ENCODE results near the gene CYP46A1. TPM values are rescaled to one million over a fixed set of nuclear protein-coding genes. Genes with fewer than 3 reads are reported as not detected.

The CYP46A1 gene
- total and polyA plus RNA-seq, 4 experiments from 2014 or later = 0.15 to 0.36 TPM; not detected in 2

GRCh38 chr14:99731547-99732435 is 47.7 kb downstream of the CYP46A1 start:
- CTCF ChIA-PET (ENCODE audit: partially characterized antibody) = interaction anchor here (1.4 to 1.5 kb wide), 2 partner anchors 23 to 44 kb away, joined by 3 to 5 read pairs; no protein-coding TSS in a partner anchor
- no peak overlapping the region for H3K27ac Mint-ChIP-seq
- Histone ChIP-seq H3K9me3 (ENCODE audit: control insufficient read depth in 1 of 2, low read length in 2 of 2) (no peaks in the 10 kb centered on the region), H3K27ac (ENCODE audit: low read depth, low read length) (no peak overlapping the region), H3K36me3 (ENCODE audit: insufficient read depth, low read length) (no peaks in the 10 kb centered on the region), H3K27me3 (ENCODE audit: insufficient read depth, low read length) (peaks cover 7% of the 10 kb centered on the region), H3K4me1 (ENCODE audit: insufficient read depth, low read length) (no peaks in the 10 kb centered on the region), H3K4me3 (ENCODE audit: low read length in 2 of 2) (no peak overlapping the region)
- no peak overlapping the region for H3K4me3 Mint-ChIP-seq
- no peaks in the 10 kb centered on the region for H3K36me3 Mint-ChIP-seq
- H3K27me3 Mint-ChIP-seq = peaks cover 24 to 34% of the 10 kb centered on the region in 2 donors
- H3K9me3 Mint-ChIP-seq = no peaks in the 10 kb centered on the region
- POLR2A ChIA-PET (ENCODE audit: partially characterized antibody) = no interaction called here
- intact Hi-C loops (cut with micrococcal nuclease) = loop anchor here (5.0 kb wide), 1 partner anchor 646 kb away; the partner anchor contains the start of gene WDR25
- DNase-seq = no peak
- H3K4me1 Mint-ChIP-seq = no peaks in the 10 kb centered on the region

- no peak overlapping the region for H3K27ac Mint-ChIP-seq
- H3K4me1 Mint-ChIP-seq = no peaks in the 10 kb centered on the region
- ChIA-PET CTCF (ENCODE audit: partially characterized antibody) (interaction anchor here (1.4 kb wide), 1 partner anchor 44 kb away, joined by 3 read pairs; no protein-coding TSS in a partner anchor), POLR2A (ENCODE audit: partially characterized antibody) (no interaction called here)
- no peak for DNase-seq
- H3K4me3 Mint-ChIP-seq = no peak overlapping the region
- peaks cover 12% of the 10 kb centered on the region for H3K27me3 ChIP-seq (ENCODE audit: insufficient read depth, low read length)
- no peaks in the 10 kb centered on the region for H3K36me3 ChIP-seq (ENCODE audit: insufficient read depth, low read length)
- H3K4me3 ChIP-seq (ENCODE audit: low read length in 2 of 2) = no peak overlapping the region
- H3K4me1 ChIP-seq (ENCODE audit: insufficient read depth, low read length) = no peaks in the 10 kb centered on the region
- no peaks in the 10 kb centered on the region for H3K9me3 ChIP-seq (ENCODE audit: control insufficient read depth in 1 of 2, low read length in 2 of 2)
- intact Hi-C loops (cut with micrococcal nuclease) = loop anchor here (5.0 kb wide), 1 partner anchor 645 kb away; the partner anchor contains the start of gene WDR25
- H3K27me3 Mint-ChIP-seq = peaks cover 29 to 36% of the 10 kb centered on the region in 2 donors
- H3K36me3 Mint-ChIP-seq = no peaks in the 10 kb centered on the region
- no peak overlapping the region for H3K27ac ChIP-seq (ENCODE audit: low read depth, low read length)
- no peaks in the 10 kb centered on the region for H3K9me3 Mint-ChIP-seq
Observed at GRCh38 chr14:99732436-99733210, 48.5 kb downstream of the CYP46A1 start.

- no peaks in the 10 kb centered on the region for H3K4me1 Mint-ChIP-seq
- ChIA-PET CTCF (ENCODE audit: partially characterized antibody) (interaction anchor here (1.0 kb wide), 1 partner anchor 153 kb away, joined by 3 read pairs; no protein-coding TSS in a partner anchor), POLR2A (ENCODE audit: partially characterized antibody) (no interaction called here)
- Histone ChIP-seq H3K36me3 (ENCODE audit: insufficient read depth, low read length) (no peaks in the 10 kb centered on the region), H3K4me1 (ENCODE audit: insufficient read depth, low read length) (no peaks in the 10 kb centered on the region), H3K27ac (ENCODE audit: low read depth, low read length) (no peak overlapping the region), H3K9me3 (ENCODE audit: control insufficient read depth in 1 of 2, low read length in 2 of 2) (no peaks in the 10 kb centered on the region), H3K27me3 (ENCODE audit: insufficient read depth, low read length) (peaks cover 15% of the 10 kb centered on the region), H3K4me3 (ENCODE audit: low read length in 2 of 2) (no peak overlapping the region)
- H3K36me3 Mint-ChIP-seq = no peaks in the 10 kb centered on the region
- DNase-seq = no peak
- no peaks in the 10 kb centered on the region for H3K9me3 Mint-ChIP-seq
- intact Hi-C loops (cut with micrococcal nuclease) = loop anchor here (5.0 kb wide), 1 partner anchor 644 kb away; the partner anchor contains the start of gene WDR25
- peaks cover 29 to 36% of the 10 kb centered on the region in 2 donors for H3K27me3 Mint-ChIP-seq
- no peak overlapping the region for H3K4me3 Mint-ChIP-seq
- H3K27ac Mint-ChIP-seq = no peak overlapping the region
Observed at GRCh38 chr14:99733211-99733539, 49.1 kb downstream of the CYP46A1 start.

DNA sequence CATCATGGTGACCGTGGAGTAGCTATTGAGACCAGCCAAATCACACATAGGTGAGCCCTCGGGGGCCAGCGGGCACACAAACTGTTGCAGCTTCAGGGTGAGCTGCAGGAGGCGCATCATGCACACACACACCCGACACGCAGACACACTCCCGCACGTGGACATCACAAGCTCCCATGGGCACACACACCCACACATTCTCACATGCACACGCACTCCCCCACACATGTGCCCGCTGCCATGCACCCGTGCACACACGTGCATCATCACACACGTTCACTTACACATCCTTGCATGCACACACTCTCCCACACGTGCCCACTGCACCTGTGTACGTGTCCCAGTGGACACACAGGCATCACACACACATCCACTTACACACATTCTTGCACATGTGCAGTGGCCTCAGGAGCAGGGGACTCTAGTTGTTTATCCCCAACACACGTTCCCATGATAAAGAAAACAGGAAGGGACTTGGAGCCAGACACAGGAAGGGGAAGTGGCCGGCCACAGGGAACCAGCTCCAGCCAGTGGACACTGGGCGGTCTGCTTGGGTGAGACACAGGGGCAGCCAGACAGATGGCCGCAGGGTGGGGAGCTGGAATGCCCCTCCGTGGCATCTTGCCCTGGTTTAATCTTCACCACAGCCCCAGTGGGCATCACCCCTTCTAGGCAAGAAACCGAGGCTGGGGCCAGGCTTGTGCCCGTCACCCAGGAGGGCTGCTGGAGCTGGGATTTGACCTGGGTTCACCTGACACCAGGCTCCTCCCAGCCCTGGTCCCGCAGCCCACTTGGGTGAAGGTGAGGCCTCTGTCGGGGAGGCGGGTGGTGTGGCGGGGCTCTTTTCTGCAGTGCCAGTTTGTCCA is 49.7 kb downstream of the CYP46A1 start:
- POLR2A ChIA-PET (ENCODE audit: partially characterized antibody) = no interaction called here
- H3K36me3 ChIP-seq (ENCODE audit: insufficient read depth, low read length) = no peaks in the 10 kb centered on the region

GRCh38 chr14:99734406-99735051 is 50.4 kb downstream of the CYP46A1 start:
- Histone ChIP-seq H3K27ac (ENCODE audit: low read depth, low read length) (no peak overlapping the region), H3K36me3 (ENCODE audit: insufficient read depth, low read length) (no peaks in the 10 kb centered on the region), H3K27me3 (ENCODE audit: insufficient read depth, low read length) (peaks cover 18% of the 10 kb centered on the region), H3K4me1 (ENCODE audit: insufficient read depth, low read length) (no peaks in the 10 kb centered on the region), H3K9me3 (ENCODE audit: control insufficient read depth in 1 of 2, low read length in 2 of 2) (no peaks in the 10 kb centered on the region), H3K4me3 (ENCODE audit: low read length in 2 of 2) (no peak overlapping the region)
- H3K36me3 Mint-ChIP-seq = no peaks in the 10 kb centered on the region
- ChIA-PET CTCF (ENCODE audit: partially characterized antibody) (interaction anchor here (1.0 kb wide), 1 partner anchor 151 kb away, joined by 3 read pairs; no protein-coding TSS in a partner anchor), POLR2A (ENCODE audit: partially characterized antibody) (no interaction called here)
- H3K4me3 Mint-ChIP-seq = no peak overlapping the region
- no peaks in the 10 kb centered on the region for H3K9me3 Mint-ChIP-seq
- intact Hi-C loops (cut with micrococcal nuclease) = loop anchor here (5.0 kb wide), 1 partner anchor 643 kb away; the partner anchor contains the start of gene WDR25
- H3K27ac Mint-ChIP-seq = no peak overlapping the region
- H3K27me3 Mint-ChIP-seq = peaks cover 26 to 35% of the 10 kb centered on the region in 2 donors
- no peak for DNase-seq
- no peaks in the 10 kb centered on the region for H3K4me1 Mint-ChIP-seq

More for the DNA sequence above, 49.7 kb downstream of the CYP46A1 start:
- H3K4me1 ChIP-seq (ENCODE audit: insufficient read depth, low read length) = no peaks in the 10 kb centered on the region
- H3K4me3 ChIP-seq (ENCODE audit: low read length in 2 of 2) = no peak overlapping the region
- peaks cover 18% of the 10 kb centered on the region for H3K27me3 ChIP-seq (ENCODE audit: insufficient read depth, low read length)
- Mint-ChIP-seq H3K27me3 (peaks cover 28 to 34% of the 10 kb centered on the region in 2 donors), H3K9me3 (no peaks in the 10 kb centered on the region), H3K36me3 (no peaks in the 10 kb centered on the region), H3K4me1 (no peaks in the 10 kb centered on the region), H3K27ac (no peak overlapping the region), H3K4me3 (no peak overlapping the region)
- intact Hi-C loops (cut with micrococcal nuclease) = loop anchor here (5.0 kb wide), 1 partner anchor 644 kb away; the partner anchor contains the start of gene WDR25
- no peaks in the 10 kb centered on the region for H3K9me3 ChIP-seq (ENCODE audit: control insufficient read depth in 1 of 2, low read length in 2 of 2)
- CTCF ChIA-PET (ENCODE audit: partially characterized antibody) = interaction anchor here (1.0 kb wide), 1 partner anchor 152 kb away, joined by 3 read pairs; no protein-coding TSS in a partner anchor
- H3K27ac ChIP-seq (ENCODE audit: low read depth, low read length) = no peak overlapping the region
- DNase-seq = no peak

DNA sequence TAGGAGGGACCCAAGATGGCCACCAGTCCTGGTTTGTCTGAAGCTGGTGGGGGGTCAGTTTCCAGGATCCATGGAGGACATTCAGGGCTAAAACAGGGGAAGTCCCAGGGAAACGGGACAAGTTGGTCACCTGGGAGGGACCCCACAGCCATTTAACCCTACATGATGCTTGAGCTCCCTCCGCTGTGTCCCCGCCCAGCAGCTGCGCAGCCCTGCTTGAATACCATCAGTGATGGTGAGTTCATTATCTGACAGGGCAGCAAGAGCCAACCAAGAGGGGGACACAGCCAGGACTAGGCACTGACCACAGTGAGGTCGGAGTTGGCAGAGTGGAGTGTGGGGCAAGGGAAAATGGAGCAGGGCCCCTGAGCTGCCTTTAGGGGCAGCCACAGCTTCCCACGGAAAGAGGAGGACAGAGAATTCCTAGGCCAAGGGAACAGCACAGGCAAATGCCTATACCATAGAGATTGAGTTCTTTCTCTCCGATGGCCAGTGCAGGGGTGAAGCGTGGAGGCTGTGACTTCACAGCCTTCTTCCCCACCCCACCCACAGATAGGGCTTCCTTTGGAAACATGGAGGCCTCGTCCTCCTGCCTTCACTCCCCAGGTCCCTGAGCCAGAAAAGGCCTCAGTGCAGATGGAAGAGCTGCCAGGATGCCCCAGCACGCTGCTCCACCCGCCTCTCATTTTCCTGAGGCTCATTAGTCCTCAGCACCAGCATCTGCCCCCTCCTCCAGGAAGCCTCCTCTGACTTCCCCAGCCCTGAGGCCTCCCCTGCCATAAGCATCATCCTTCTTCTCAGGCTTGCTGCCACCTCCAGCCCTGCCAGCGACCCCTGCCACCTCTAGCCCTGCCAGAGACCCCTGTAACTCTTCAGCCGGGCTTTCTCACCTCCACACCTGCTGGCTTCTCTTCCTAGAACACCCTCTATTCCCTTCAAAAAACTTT is 51.4 kb downstream of the CYP46A1 start:
- POLR2A ChIA-PET (ENCODE audit: partially characterized antibody) = no interaction called here
- H3K4me1 Mint-ChIP-seq = no peaks in the 10 kb centered on the region
- Histone ChIP-seq H3K4me3 (ENCODE audit: low read length in 2 of 2) (no peak overlapping the region), H3K4me1 (ENCODE audit: insufficient read depth, low read length) (no peaks in the 10 kb centered on the region), H3K27me3 (ENCODE audit: insufficient read depth, low read length) (peaks cover 18% of the 10 kb centered on the region), H3K27ac (ENCODE audit: low read depth, low read length) (no peak overlapping the region), H3K36me3 (ENCODE audit: insufficient read depth, low read length) (no peaks in the 10 kb centered on the region), H3K9me3 (ENCODE audit: control insufficient read depth in 1 of 2, low read length in 2 of 2) (no peaks in the 10 kb centered on the region)
- H3K27ac Mint-ChIP-seq = no peak overlapping the region
- CTCF ChIA-PET (ENCODE audit: partially characterized antibody) = no interaction called here
- DNase-seq = no peak
- no peaks in the 10 kb centered on the region for H3K9me3 Mint-ChIP-seq
- intact Hi-C loops (cut with micrococcal nuclease) = no loop called here
- H3K27me3 Mint-ChIP-seq = peaks cover 28 to 41% of the 10 kb centered on the region in 2 donors
- H3K36me3 Mint-ChIP-seq = no peaks in the 10 kb centered on the region
- no peak overlapping the region for H3K4me3 Mint-ChIP-seq
